ENCODE data around the gene ASB2.

Gene ASB2

DNA sequence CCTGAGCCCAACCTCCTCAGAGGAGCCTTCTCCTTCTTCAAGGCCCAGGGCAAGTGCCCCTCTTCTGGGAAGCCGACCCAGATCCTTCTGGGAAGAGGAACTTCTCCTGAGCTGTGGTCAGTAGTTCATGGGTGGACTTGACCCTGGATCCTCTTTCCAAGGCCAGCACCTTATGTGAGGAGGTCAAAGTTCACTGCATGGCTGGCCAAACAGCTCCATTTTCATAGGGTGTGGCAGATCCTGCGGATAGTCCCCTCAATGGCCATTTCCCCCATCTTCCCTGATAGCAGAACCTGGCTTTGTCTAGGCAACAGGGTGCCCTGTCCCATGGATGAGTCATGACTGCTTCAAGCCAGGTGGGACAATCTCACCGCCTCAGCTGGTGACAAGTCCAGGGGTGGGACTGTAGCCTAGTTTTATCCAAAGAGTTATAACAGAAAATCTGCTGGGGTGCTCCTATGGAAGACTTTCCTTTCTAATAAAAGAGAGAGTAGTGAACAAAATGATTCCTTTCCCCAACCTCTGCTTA lies 10.4 kb downstream of the ASB2 start:
- H3K27ac Mint-ChIP-seq, result no peak overlapping the region
- H3K4me3 Mint-ChIP-seq, result no peak overlapping the region
- no peak for ATAC-seq
- peaks cover 85% of the 10 kb centered on the region for H3K4me1 Mint-ChIP-seq
- DNase-seq, result no peak
- no peaks in the 10 kb centered on the region for H3K36me3 Mint-ChIP-seq (ENCODE audit: low read depth)
- H3K9me3 Mint-ChIP-seq, result no peaks in the 10 kb centered on the region
- H3K27me3 Mint-ChIP-seq, result no peaks in the 10 kb centered on the region

- Mint-ChIP-seq H3K27me3 (no peaks in the 10 kb centered on the region), H3K27ac (peak overlapping the region; percentile 33), H3K36me3 (ENCODE audit: low read depth) (no peaks in the 10 kb centered on the region), H3K4me1 (peaks cover 84% of the 10 kb centered on the region), H3K4me3 (no peak overlapping the region), H3K9me3 (no peaks in the 10 kb centered on the region)
- DNase-seq, result no peak
- no peak for ATAC-seq
Measured at GRCh38 chr14:93965287-93965821, 11.0 kb downstream of the ASB2 start.

- DNase-seq (no peak), ATAC-seq (no peak)
- Mint-ChIP-seq H3K27me3 (no peaks in the 10 kb centered on the region), H3K9me3 (no peaks in the 10 kb centered on the region), H3K4me1 (peaks cover 84% of the 10 kb centered on the region), H3K36me3 (ENCODE audit: low read depth) (no peaks in the 10 kb centered on the region), H3K27ac (peak overlapping the region; percentile 33), H3K4me3 (no peak overlapping the region)
Measured at GRCh38 chr14:93964820-93965286, 11.5 kb downstream of the ASB2 start.

DNA sequence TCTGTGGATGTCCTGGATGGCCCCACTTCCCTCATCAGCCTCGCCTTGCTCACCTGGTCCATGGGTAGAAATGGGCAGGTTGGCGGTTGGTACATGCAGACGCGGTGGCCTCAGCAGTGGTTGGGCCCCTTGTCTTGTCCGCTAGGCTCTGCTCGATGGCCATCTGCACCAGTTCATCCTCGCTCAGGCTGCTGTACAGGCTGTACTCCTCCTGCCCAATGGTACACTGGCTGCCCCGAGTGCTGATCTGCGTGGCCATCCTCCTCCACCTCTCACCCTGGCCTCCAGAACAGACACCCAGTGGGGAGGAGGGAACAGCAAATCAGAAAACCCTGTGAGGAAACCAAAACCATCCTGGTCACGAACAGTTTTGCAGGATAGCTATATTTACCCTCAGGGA lies 12.1 kb downstream of the ASB2 start:
- peaks cover 88% of the 10 kb centered on the region for H3K4me1 Mint-ChIP-seq
- no peaks in the 10 kb centered on the region for H3K36me3 Mint-ChIP-seq (ENCODE audit: low read depth)
- no peaks in the 10 kb centered on the region for H3K27me3 Mint-ChIP-seq
- DNase-seq (no peak), ATAC-seq (no peak)
- H3K4me3 Mint-ChIP-seq, result no peak overlapping the region
- peak overlapping the region; percentile 91 for H3K27ac Mint-ChIP-seq
- H3K9me3 Mint-ChIP-seq, result no peaks in the 10 kb centered on the region

GRCh38 chr14:93963692-93964091 lies 12.7 kb downstream of the ASB2 start:
- Mint-ChIP-seq H3K27ac (peak overlapping the region; percentile 91), H3K4me1 (peaks cover 89% of the 10 kb centered on the region), H3K9me3 (no peaks in the 10 kb centered on the region), H3K4me3 (no peak overlapping the region), H3K27me3 (no peaks in the 10 kb centered on the region), H3K36me3 (ENCODE audit: low read depth) (no peaks in the 10 kb centered on the region)
- no peak for DNase-seq
- ATAC-seq, result no peak

DNA sequence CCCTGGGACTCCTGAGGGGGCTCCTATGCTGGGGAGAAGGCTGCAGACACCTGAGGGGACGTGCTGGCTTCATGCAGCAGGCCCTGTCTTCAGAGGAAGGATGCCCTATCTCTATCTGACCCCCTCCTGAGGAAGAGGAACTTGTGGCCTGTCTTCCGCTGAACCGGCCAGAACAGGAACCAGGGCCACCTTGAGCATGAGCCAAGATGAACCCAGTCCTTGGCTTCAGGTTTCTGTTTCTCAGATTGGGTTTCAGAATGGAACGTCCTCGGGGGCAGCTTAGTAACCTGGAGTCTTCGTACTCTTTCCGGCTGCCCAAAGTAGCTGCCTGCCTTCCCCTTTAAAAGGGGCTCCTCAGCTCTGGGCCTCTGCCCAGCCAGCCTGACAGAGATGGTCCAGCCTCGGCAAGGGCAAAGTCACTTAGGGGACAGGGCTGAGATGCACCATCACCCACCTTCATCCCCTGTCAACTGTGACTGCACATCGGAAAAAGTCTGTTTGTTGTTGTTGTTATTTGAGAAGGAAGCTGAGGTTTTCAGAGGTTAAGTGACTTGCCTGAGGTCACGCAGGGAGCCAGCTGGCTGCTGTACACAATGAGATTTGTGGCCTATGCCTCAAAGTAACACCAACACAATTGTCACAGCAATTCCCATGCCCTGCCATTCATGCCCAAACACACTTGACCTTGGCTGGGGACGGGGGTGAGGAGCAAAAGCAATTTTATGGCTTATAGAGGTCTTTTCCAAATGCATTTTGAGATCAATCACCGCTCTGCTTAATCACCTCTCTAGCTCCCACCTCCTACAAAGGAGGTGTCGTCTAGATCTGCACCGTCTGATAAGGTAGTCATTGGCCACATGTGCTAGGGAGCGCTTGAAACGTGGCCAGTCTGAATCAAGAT lies 13.4 kb downstream of the ASB2 start:
- Mint-ChIP-seq H3K36me3 (ENCODE audit: low read depth) (no peaks in the 10 kb centered on the region), H3K9me3 (no peaks in the 10 kb centered on the region), H3K4me1 (peaks cover 93% of the 10 kb centered on the region), H3K27ac (peak overlapping the region; percentile 91), H3K27me3 (no peaks in the 10 kb centered on the region), H3K4me3 (peak overlapping the region; percentile 18)
- ATAC-seq (peak; percentile 5), DNase-seq (peak; percentile 49)

DNA sequence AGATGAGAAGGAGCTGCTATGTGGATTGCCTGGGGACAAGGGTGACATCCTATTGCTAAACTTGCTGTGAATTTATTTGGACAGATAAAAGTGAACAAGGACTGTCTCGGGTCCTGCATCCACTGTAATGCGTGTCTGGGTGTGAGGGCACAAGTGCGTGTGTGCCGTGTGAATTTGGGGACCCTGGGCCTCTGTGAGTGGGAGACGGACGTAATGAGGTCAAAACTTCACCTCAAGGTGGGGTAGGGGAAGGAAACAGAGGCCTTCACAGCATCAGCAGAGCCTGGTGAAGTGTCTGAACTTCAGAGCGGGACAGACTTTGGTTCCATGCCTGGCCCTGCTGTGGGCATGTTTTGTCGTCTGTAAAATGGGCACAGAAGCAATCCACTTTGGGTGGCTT lies 14.8 kb downstream of the ASB2 start:
- H3K4me1 Mint-ChIP-seq, result peaks cover 97% of the 10 kb centered on the region
- H3K27ac Mint-ChIP-seq, result peak overlapping the region; percentile 97
- DNase-seq (no peak), ATAC-seq (no peak)
- H3K4me3 Mint-ChIP-seq, result peak overlapping the region; percentile 42
- H3K36me3 Mint-ChIP-seq (ENCODE audit: low read depth), result no peaks in the 10 kb centered on the region
- no peaks in the 10 kb centered on the region for H3K27me3 Mint-ChIP-seq
- H3K9me3 Mint-ChIP-seq, result no peaks in the 10 kb centered on the region

DNA sequence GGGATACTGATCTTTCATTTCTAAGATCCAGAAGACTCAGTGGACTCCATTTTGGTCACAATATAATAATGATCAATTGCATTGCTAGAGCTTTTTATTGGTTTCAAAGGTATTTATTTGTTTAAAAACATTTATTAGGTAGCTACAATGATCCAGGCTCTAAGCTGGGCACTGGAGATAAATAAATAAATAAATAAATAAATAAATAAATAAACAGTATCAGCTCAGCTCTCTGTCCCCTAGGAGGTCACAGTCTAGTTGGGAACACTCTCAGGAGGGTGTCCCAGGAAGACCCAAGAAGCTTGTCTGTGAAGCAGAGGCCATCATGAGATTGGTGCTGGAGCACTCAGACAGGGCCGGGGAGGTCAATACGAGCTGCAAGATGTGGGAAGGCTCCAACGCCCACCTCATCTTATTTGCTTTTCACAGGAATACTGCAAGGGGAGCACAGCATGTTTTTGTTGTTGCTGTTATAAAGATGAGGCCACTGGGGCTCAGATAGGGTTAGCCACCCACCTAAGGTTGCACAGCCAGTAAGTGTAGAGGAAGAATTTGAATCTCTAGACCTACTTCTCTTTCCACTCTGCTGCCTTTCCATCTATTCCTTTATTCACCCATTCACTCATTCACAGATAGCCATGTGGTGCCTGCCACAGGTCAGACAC lies 15.5 kb downstream of the ASB2 start:
- H3K27ac Mint-ChIP-seq, result peak overlapping the region; percentile 97
- no peaks in the 10 kb centered on the region for H3K27me3 Mint-ChIP-seq
- H3K36me3 Mint-ChIP-seq (ENCODE audit: low read depth), result no peaks in the 10 kb centered on the region
- no peak for DNase-seq
- H3K4me3 Mint-ChIP-seq, result peak overlapping the region; percentile 64
- no peaks in the 10 kb centered on the region for H3K9me3 Mint-ChIP-seq
- peaks cover 97% of the 10 kb centered on the region for H3K4me1 Mint-ChIP-seq
- no peak for ATAC-seq

GRCh38 chr14:93960108-93960475 lies 16.3 kb downstream of the ASB2 start:
- Mint-ChIP-seq H3K4me3 (peak overlapping the region; percentile 64), H3K9me3 (no peaks in the 10 kb centered on the region), H3K36me3 (ENCODE audit: low read depth) (no peaks in the 10 kb centered on the region), H3K27me3 (no peaks in the 10 kb centered on the region), H3K4me1 (peaks cover 97% of the 10 kb centered on the region), H3K27ac (peak overlapping the region; percentile 97)
- DNase-seq (no peak), ATAC-seq (peak; percentile 68)

DNA sequence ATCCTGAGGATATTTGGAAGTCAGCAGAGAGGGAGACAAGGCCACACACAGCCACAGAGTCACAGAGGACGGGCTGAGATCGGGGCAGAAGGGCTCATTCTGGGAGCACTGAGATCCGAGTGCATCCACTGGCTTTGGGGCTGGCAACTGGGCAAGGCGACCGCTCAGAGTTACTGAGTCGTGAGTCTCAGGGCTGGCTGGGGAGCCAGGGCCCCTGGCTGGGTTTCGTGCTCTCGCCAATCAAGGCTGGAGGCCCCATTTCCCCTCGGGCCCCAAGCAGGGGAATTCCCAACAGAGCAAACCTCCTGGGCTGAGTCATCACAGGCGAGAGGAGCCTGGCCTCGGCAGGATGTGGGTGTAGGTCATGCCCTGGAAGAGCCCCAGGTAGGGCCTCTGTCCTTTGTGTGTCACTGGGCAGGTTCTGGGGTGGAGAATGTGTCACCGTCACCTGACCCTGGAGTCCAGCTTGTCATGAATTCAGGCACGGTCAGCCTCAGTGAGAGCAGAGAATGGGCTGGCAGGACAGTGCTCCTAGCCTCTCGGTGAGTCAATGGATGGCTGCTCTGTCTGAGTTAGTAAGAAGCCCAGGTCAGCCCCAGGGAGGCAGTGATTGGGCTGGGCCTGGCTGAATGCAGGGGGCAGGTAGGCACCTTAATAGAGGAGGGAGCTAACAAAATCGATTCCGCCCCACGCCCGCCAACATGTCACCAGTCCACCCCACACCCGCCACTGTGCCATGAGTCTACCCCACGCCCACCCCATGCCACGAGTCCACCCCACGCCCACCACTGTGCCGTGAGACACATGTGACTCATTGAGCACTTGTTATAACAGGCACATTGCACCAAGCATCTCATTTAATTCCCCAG lies 16.9 kb downstream of the ASB2 start:
- peak; percentile 92 for DNase-seq
- ATAC-seq, result peak; percentile 76
- Mint-ChIP-seq H3K4me1 (peaks cover 97% of the 10 kb centered on the region), H3K27ac (peak overlapping the region; percentile 97), H3K9me3 (no peaks in the 10 kb centered on the region), H3K36me3 (ENCODE audit: low read depth) (no peaks in the 10 kb centered on the region), H3K27me3 (no peaks in the 10 kb centered on the region), H3K4me3 (peak overlapping the region; percentile 64)

GRCh38 chr14:93958567-93959238 lies 17.7 kb downstream of the ASB2 start:
- H3K27me3 Mint-ChIP-seq, result no peaks in the 10 kb centered on the region
- no peaks in the 10 kb centered on the region for H3K36me3 Mint-ChIP-seq (ENCODE audit: low read depth)
- peaks cover 97% of the 10 kb centered on the region for H3K4me1 Mint-ChIP-seq
- H3K27ac Mint-ChIP-seq, result peak overlapping the region; percentile 97
- DNase-seq (no peak), ATAC-seq (no peak)
- no peaks in the 10 kb centered on the region for H3K9me3 Mint-ChIP-seq
- peak overlapping the region; percentile 64 for H3K4me3 Mint-ChIP-seq

DNA sequence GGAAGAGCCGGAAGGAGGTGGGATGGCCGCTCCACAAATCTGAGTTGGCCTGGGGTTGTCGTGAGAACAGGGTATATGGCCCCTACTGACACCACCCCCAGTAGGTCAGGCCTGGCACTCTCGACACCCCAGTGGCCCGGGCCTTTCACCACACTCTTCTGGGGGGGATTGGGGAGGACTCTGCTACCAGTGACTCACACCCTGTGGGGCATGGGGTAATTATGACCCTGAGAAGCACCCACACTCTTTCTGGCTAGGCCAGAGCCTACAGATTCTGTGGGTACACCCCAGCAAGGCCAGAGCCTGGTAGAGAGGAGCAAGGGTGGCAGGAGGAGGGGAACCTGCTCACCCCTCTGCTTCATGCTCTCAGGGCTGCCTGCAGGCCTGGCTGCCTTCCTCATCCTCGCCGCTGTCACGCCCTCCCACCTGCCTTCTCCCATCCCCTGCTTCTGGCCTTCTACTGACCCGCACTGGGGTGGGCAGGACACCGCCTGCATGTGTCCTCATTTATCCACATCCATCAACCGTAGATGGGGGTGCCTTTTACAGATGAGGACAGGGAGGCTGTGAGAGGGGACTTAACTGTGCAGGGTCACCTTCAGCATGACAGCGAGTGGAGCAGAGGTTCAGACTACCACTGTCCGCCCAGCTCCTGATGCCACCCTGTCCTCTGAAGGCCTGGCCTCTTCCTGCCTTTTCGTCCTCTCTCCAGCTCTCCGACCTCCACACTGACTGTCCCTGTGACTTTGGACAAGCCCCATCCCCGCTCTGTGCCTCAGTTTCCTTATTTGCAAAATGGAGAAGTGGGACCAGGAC lies 18.4 kb downstream of the ASB2 start:
- no peak for ATAC-seq
- H3K4me3 Mint-ChIP-seq, result no peak overlapping the region
- H3K36me3 Mint-ChIP-seq (ENCODE audit: low read depth), result peaks cover under 1% of the 10 kb centered on the region
- H3K9me3 Mint-ChIP-seq, result no peaks in the 10 kb centered on the region
- H3K4me1 Mint-ChIP-seq, result peaks cover 96% of the 10 kb centered on the region
- H3K27ac Mint-ChIP-seq, result peak overlapping the region; percentile 97
- H3K27me3 Mint-ChIP-seq, result no peaks in the 10 kb centered on the region
- no peak for DNase-seq

- H3K27me3 Mint-ChIP-seq, result no peaks in the 10 kb centered on the region
- peaks cover 2% of the 10 kb centered on the region for H3K36me3 Mint-ChIP-seq (ENCODE audit: low read depth)
- H3K4me1 Mint-ChIP-seq, result peaks cover 93% of the 10 kb centered on the region
- ATAC-seq (no peak), DNase-seq (no peak)
- H3K4me3 Mint-ChIP-seq, result no peak overlapping the region
- no peaks in the 10 kb centered on the region for H3K9me3 Mint-ChIP-seq
- peak overlapping the region; percentile 85 for H3K27ac Mint-ChIP-seq
Measured at GRCh38 chr14:93957333-93957710, 19.0 kb downstream of the ASB2 start.
